Measurements from ENCODE around the gene TRHDE.

TRHDE gene

GRCh38 chr12:72547573-72547972 lies 275.4 kb downstream of the TRHDE start:
- Histone ChIP-seq H3K9me3 (ENCODE audit: insufficient read depth, low read length) (no peaks in the 10 kb centered on the region), H3K4me3 (ENCODE audit: insufficient read length, low read depth) (no peak overlapping the region), H3K27me3 (ENCODE audit: insufficient read depth, insufficient read length) (no peaks in the 10 kb centered on the region), H3K36me3 (ENCODE audit: insufficient read depth, insufficient read length, low read length) (no peaks in the 10 kb centered on the region), H3K4me1 (ENCODE audit: insufficient read depth, insufficient read length) (no peaks in the 10 kb centered on the region), H3K9ac (ENCODE audit: insufficient read length, low read depth) (no peak overlapping the region)
- DNase-seq (ENCODE audit: low read depth, low spot score): no peak
- TF ChIP-seq ZNF274 (IDR thresholded peaks at IDR 0.05; ENCODE audit: low read depth, low read length) (no peak), YY1 (IDR thresholded peaks at IDR 0.05; ENCODE audit: insufficient read depth, insufficient read length) (no peak), SUZ12 (IDR thresholded peaks at IDR 0.05; ENCODE audit: extremely low read depth, insufficient read depth, insufficient read length) (no peak)

GRCh38 chr12:72549184-72549583 lies 277.0 kb downstream of the TRHDE start:
- Histone ChIP-seq H3K4me1 (ENCODE audit: insufficient read depth, insufficient read length) (no peaks in the 10 kb centered on the region), H3K36me3 (ENCODE audit: insufficient read depth, insufficient read length, low read length) (no peaks in the 10 kb centered on the region), H3K9ac (ENCODE audit: insufficient read length, low read depth) (no peak overlapping the region), H3K4me3 (ENCODE audit: insufficient read length, low read depth) (no peak overlapping the region), H3K9me3 (ENCODE audit: insufficient read depth, low read length) (no peaks in the 10 kb centered on the region), H3K27me3 (ENCODE audit: insufficient read depth, insufficient read length) (no peaks in the 10 kb centered on the region)
- TF ChIP-seq YY1 (IDR thresholded peaks at IDR 0.05; ENCODE audit: insufficient read depth, insufficient read length) (no peak), SUZ12 (IDR thresholded peaks at IDR 0.05; ENCODE audit: extremely low read depth, insufficient read depth, insufficient read length) (no peak)
- DNase-seq (ENCODE audit: low read depth, low spot score): no peak

GRCh38 chr12:72560003-72560769 lies 288.0 kb downstream of the TRHDE start:
- no peaks in the 10 kb centered on the region for H3K4me1 ChIP-seq (ENCODE audit: insufficient read depth, insufficient read length)
- no peaks in the 10 kb centered on the region for H3K27me3 ChIP-seq (ENCODE audit: insufficient read depth, insufficient read length)
- no peaks in the 10 kb centered on the region for H3K9me3 ChIP-seq (ENCODE audit: insufficient read depth, low read length)
- H3K9ac ChIP-seq (ENCODE audit: insufficient read length, low read depth): no peak overlapping the region
- TF ChIP-seq YY1 (IDR thresholded peaks at IDR 0.05; ENCODE audit: insufficient read depth, insufficient read length) (no peak), ZNF274 (IDR thresholded peaks at IDR 0.05; ENCODE audit: low read depth, low read length) (no peak), SUZ12 (IDR thresholded peaks at IDR 0.05; ENCODE audit: extremely low read depth, insufficient read depth, insufficient read length) (no peak)
- no peak for DNase-seq (ENCODE audit: low read depth, low spot score)
- H3K36me3 ChIP-seq (ENCODE audit: insufficient read depth, insufficient read length, low read length): no peaks in the 10 kb centered on the region
- no peak overlapping the region for H3K4me3 ChIP-seq (ENCODE audit: insufficient read length, low read depth)

- Histone ChIP-seq H3K4me3 (ENCODE audit: insufficient read length, low read depth) (no peak overlapping the region), H3K27me3 (ENCODE audit: insufficient read depth, insufficient read length) (no peaks in the 10 kb centered on the region), H3K36me3 (ENCODE audit: insufficient read depth, insufficient read length, low read length) (no peaks in the 10 kb centered on the region), H3K9ac (ENCODE audit: insufficient read length, low read depth) (no peak overlapping the region), H3K9me3 (ENCODE audit: insufficient read depth, low read length) (no peaks in the 10 kb centered on the region), H3K4me1 (ENCODE audit: insufficient read depth, insufficient read length) (no peaks in the 10 kb centered on the region)
- TF ChIP-seq YY1 (IDR thresholded peaks at IDR 0.05; ENCODE audit: insufficient read depth, insufficient read length) (no peak), SUZ12 (IDR thresholded peaks at IDR 0.05; ENCODE audit: extremely low read depth, insufficient read depth, insufficient read length) (no peak), ZNF274 (IDR thresholded peaks at IDR 0.05; ENCODE audit: low read depth, low read length) (no peak)
- peak; percentile 39 for DNase-seq (ENCODE audit: low read depth, low spot score)
These were observed 298.4 kb downstream of the TRHDE start for GRCh38 chr12:72570601-72571000.

- no peaks in the 10 kb centered on the region for H3K4me1 ChIP-seq (ENCODE audit: insufficient read depth, insufficient read length)
- TF ChIP-seq ZNF274 (IDR thresholded peaks at IDR 0.05; ENCODE audit: low read depth, low read length) (no peak), YY1 (IDR thresholded peaks at IDR 0.05; ENCODE audit: insufficient read depth, insufficient read length) (no peak), SUZ12 (IDR thresholded peaks at IDR 0.05; ENCODE audit: extremely low read depth, insufficient read depth, insufficient read length) (no peak)
- no peaks in the 10 kb centered on the region for H3K27me3 ChIP-seq (ENCODE audit: insufficient read depth, insufficient read length)
- H3K4me3 ChIP-seq (ENCODE audit: insufficient read length, low read depth): no peak overlapping the region
- DNase-seq (ENCODE audit: low read depth, low spot score): no peak
- H3K9ac ChIP-seq (ENCODE audit: insufficient read length, low read depth): no peak overlapping the region
- no peaks in the 10 kb centered on the region for H3K9me3 ChIP-seq (ENCODE audit: insufficient read depth, low read length)
- H3K36me3 ChIP-seq (ENCODE audit: insufficient read depth, insufficient read length, low read length): no peaks in the 10 kb centered on the region
These were observed 302.0 kb downstream of the TRHDE start for GRCh38 chr12:72574138-72574537.

- Histone ChIP-seq H3K36me3 (ENCODE audit: insufficient read depth, insufficient read length, low read length) (no peaks in the 10 kb centered on the region), H3K4me1 (ENCODE audit: insufficient read depth, insufficient read length) (no peaks in the 10 kb centered on the region), H3K4me3 (ENCODE audit: insufficient read length, low read depth) (no peak overlapping the region), H3K27me3 (ENCODE audit: insufficient read depth, insufficient read length) (no peaks in the 10 kb centered on the region), H3K9ac (ENCODE audit: insufficient read length, low read depth) (no peak overlapping the region), H3K9me3 (ENCODE audit: insufficient read depth, low read length) (no peaks in the 10 kb centered on the region)
- TF ChIP-seq YY1 (IDR thresholded peaks at IDR 0.05; ENCODE audit: insufficient read depth, insufficient read length): no peak
- TF ChIP-seq ZNF274 (IDR thresholded peaks at IDR 0.05; ENCODE audit: low read depth, low read length): no peak
- no peak for TF ChIP-seq SUZ12 (IDR thresholded peaks at IDR 0.05; ENCODE audit: extremely low read depth, insufficient read depth, insufficient read length)
- DNase-seq (ENCODE audit: low read depth, low spot score): no peak
These were observed 306.2 kb downstream of the TRHDE start for GRCh38 chr12:72578327-72578726.

- Histone ChIP-seq H3K27me3 (ENCODE audit: insufficient read depth, insufficient read length) (no peaks in the 10 kb centered on the region), H3K9me3 (ENCODE audit: insufficient read depth, low read length) (no peaks in the 10 kb centered on the region), H3K4me1 (ENCODE audit: insufficient read depth, insufficient read length) (no peaks in the 10 kb centered on the region), H3K9ac (ENCODE audit: insufficient read length, low read depth) (no peak overlapping the region), H3K4me3 (ENCODE audit: insufficient read length, low read depth) (no peak overlapping the region), H3K36me3 (ENCODE audit: insufficient read depth, insufficient read length, low read length) (no peaks in the 10 kb centered on the region)
- TF ChIP-seq ZNF274 (IDR thresholded peaks at IDR 0.05; ENCODE audit: low read depth, low read length) (no peak), SUZ12 (IDR thresholded peaks at IDR 0.05; ENCODE audit: extremely low read depth, insufficient read depth, insufficient read length) (no peak), YY1 (IDR thresholded peaks at IDR 0.05; ENCODE audit: insufficient read depth, insufficient read length) (no peak)
- no peak for DNase-seq (ENCODE audit: low read depth, low spot score)
These were observed 314.3 kb downstream of the TRHDE start for GRCh38 chr12:72586456-72586855.
